Upper lobe of left lung (tissue), 4 donors: ENCODE data around the gene NAA60.

Experiments
- CTCF ChIP-seq, 6 experiments: fragments of 450-650 bp in 4 of 6; fragments of 200-600 bp in 2 of 6; sonication (generic) in 2 of 6; IDR thresholded peaks; one replicate each; pipeline ENCODE4 v1.5.1; 2016 to 2019; ENCODE audit warnings: antibody characterized with exemption in 6 of 6
- POLR2A ChIP-seq, 4 donors: fragments of 450-650 bp; IDR thresholded peaks; one replicate each; pipeline ENCODE4 v1.5.1; 2016 to 2017; ENCODE audit warnings: antibody characterized with exemption in 4 of 4, mild to moderate bottlenecking in 2 of 4
- POLR2AphosphoS5 ChIP-seq, 2 donors: sonication (generic); formaldehyde crosslinking; IDR thresholded peaks; one replicate each; pipeline ENCODE4 v1.5.1; 2017; ENCODE audit warnings: antibody characterized with exemption in 2 of 2

GRCh38 chr16:3510416-3510815 is 66.9 kb downstream of the NAA60 start:
- TF ChIP-seq CTCF (IDR thresholded peaks at IDR 0.05) (no peak), POLR2AphosphoS5 (IDR thresholded peaks at IDR 0.05) (no peak), POLR2A (IDR thresholded peaks at IDR 0.05) (no peak)
